Vagina (tissue), 2 donors: ENCODE results near the gene TCOF1.

ENCODE experiments used
- CTCF ChIP-seq, 3 experiments: fragments of 450-650 bp in 2 of 3; fragments of 200-600 bp in 1 of 3; sonication (generic) in 1 of 3; IDR thresholded peaks; one replicate each; pipeline ENCODE4 v1.5.1; 2017 to 2019; ENCODE audit warnings: antibody characterized with exemption in 3 of 3, mild to moderate bottlenecking in 2 of 3, moderate library complexity in 2 of 3
- POLR2A ChIP-seq, 2 donors: fragments of 450-650 bp; IDR thresholded peaks; one replicate each; pipeline ENCODE4 v1.6.1; 2017; ENCODE audit warnings: antibody characterized with exemption in 2 of 2, mild to moderate bottlenecking in 2 of 2, moderate library complexity in 2 of 2
- POLR2AphosphoS5 ChIP-seq, 2 donors: sonication (generic); formaldehyde crosslinking; IDR thresholded peaks; one replicate each; pipeline ENCODE4 v1.9.0; 2017; ENCODE audit warnings: antibody characterized with exemption in 2 of 2, mild to moderate bottlenecking in 2 of 2, low read depth in 1 of 2; ENCODE audit not compliant: insufficient read depth in 1 of 2

DNA sequence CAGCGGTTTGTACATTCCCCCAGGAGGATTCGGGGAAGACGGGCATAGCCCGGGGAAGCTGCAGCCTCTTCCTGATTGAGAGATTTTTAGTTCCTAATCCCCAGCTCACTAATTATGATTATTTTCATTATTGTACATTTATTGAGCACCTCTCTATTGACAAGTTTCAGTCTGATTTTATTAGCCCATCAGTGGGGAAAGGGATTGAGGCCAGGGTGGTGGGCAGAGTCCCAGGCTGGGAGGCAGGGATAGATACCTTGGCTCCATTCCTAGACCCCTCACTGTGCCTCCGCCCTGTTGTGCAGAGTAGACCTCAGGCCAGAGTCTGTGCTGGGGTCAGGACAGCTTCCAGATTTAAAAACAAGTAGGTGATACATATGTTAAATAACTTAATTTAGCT lies 27.2 kb downstream of the TCOF1 start:
- TF ChIP-seq CTCF (IDR thresholded peaks at IDR 0.05) (no peak), POLR2A (IDR thresholded peaks at IDR 0.05) (no peak), POLR2AphosphoS5 (IDR thresholded peaks at IDR 0.05; ENCODE audit: insufficient read depth in 1 of 2, low read depth in 1 of 2) (no peak)
